SH-SY5Y (cell line): ENCODE results near the gene ANTXR2.

Experiments used
- GATA2 ChIP-seq: IDR thresholded peaks from 2 replicates; pipeline ENCODE4 v1.6.1; 2011; ENCODE audit warnings: mild to moderate bottlenecking, low read depth, low read length
- GATA3 ChIP-seq: IDR thresholded peaks from 2 replicates; pipeline ENCODE4 v1.6.1; 2011; ENCODE audit warnings: low read depth, mild to moderate bottlenecking, low read length, moderate library complexity

GRCh38 chr4:79862821-79863220 is 210.2 kb downstream of the ANTXR2 start:
- TF ChIP-seq GATA3, result no peak
- no peak for TF ChIP-seq GATA2
